ENCODE measurements around the gene RUNX3.
"Not testable (repeated sequence)": the region's sequence is repeated elsewhere in the genome, so short reads cannot be mapped to it uniquely, and the experiment has no call there.

The RUNX3 gene

GRCh38 chr1:24894002-24894401 lies 36.1 kb downstream of the RUNX3 start:
- H3K4me3 ChIP-seq (ENCODE audit: low read depth, low read length), result no peak overlapping the region
- TF ChIP-seq CTCF (IDR thresholded peaks at IDR 0.05; ENCODE audit: low read depth, low read length, missing control alignments), result no peak
- no peak for DNase-seq (ENCODE audit: low read depth)
- in situ Hi-C loops (cut with HindIII; ENCODE audit: low sequenced_read_pairs), result no loop called here

- DNase-seq (ENCODE audit: low read depth), result no peak
- H3K4me3 ChIP-seq (ENCODE audit: low read depth, low read length), result no peak overlapping the region
- no peak for TF ChIP-seq CTCF (IDR thresholded peaks at IDR 0.05; ENCODE audit: low read depth, low read length, missing control alignments)
- in situ Hi-C loops (cut with HindIII; ENCODE audit: low sequenced_read_pairs), result no loop called here
These were observed 36.6 kb downstream of the RUNX3 start for GRCh38 chr1:24893431-24893830.

- in situ Hi-C loops (cut with HindIII; ENCODE audit: low sequenced_read_pairs), result no loop called here
- DNase-seq (ENCODE audit: low read depth), result no peak
- no peak for TF ChIP-seq CTCF (IDR thresholded peaks at IDR 0.05; ENCODE audit: low read depth, low read length, missing control alignments)
- H3K4me3 ChIP-seq (ENCODE audit: low read depth, low read length), result no peak overlapping the region
These were observed 37.6 kb downstream of the RUNX3 start for GRCh38 chr1:24892188-24893153.

GRCh38 chr1:24891367-24891766 lies 38.7 kb downstream of the RUNX3 start:
- DNase-seq (ENCODE audit: low read depth); H3K4me3 ChIP-seq (ENCODE audit: low read depth, low read length); in situ Hi-C loops (cut with HindIII; ENCODE audit: low sequenced_read_pairs): not testable (repeated sequence)

- no peak for TF ChIP-seq CTCF (IDR thresholded peaks at IDR 0.05; ENCODE audit: low read depth, low read length, missing control alignments)
- no peak for DNase-seq (ENCODE audit: low read depth)
- no peak overlapping the region for H3K4me3 ChIP-seq (ENCODE audit: low read depth, low read length)
- in situ Hi-C loops (cut with HindIII; ENCODE audit: low sequenced_read_pairs), result no loop called here
These were observed 39.2 kb downstream of the RUNX3 start for GRCh38 chr1:24890887-24891286.

GRCh38 chr1:24888971-24889676 lies 41.0 kb downstream of the RUNX3 start:
- H3K4me3 ChIP-seq (ENCODE audit: low read depth, low read length), result no peak overlapping the region
- TF ChIP-seq CTCF (IDR thresholded peaks at IDR 0.05; ENCODE audit: low read depth, low read length, missing control alignments), result no peak
- no peak for DNase-seq (ENCODE audit: low read depth)
- in situ Hi-C loops (cut with HindIII; ENCODE audit: low sequenced_read_pairs), result no loop called here

Data from astrocyte of the cerebellum (primary cell).